GM23248 (cell line): ENCODE results near the gene IRX2. TPM values are rescaled to one million over a fixed set of nuclear protein-coding genes. Genes with fewer than 3 reads are reported as not detected.
A peak's percentile ranks its signal among the peaks of the same experiment; 100 is the strongest.

ENCODE experiments used
- DNase-seq: peaks from one replicate; pipeline ENCODE4 v3.0.0-alpha.2; 2015
- H2AFZ ChIP-seq: fragments of 200-600 bp; sonication (generic); 2 replicates; pipeline ENCODE4 v1.6.1; 2016; ENCODE audit warnings: antibody characterized with exemption
- H3F3A ChIP-seq: fragments of 200-600 bp; sonication (generic); 2 replicates; pipeline ENCODE4 v1.6.1; 2016; ENCODE audit warnings: mild to moderate bottlenecking, antibody characterized with exemption, mixed run types; ENCODE audit not compliant: insufficient read depth
- H3K27ac ChIP-seq: fragments of 200-600 bp; sonication (generic); 2 replicates; pipeline ENCODE4 v1.5.1; 2016; ENCODE audit warnings: mild to moderate bottlenecking
- H3K27me3 ChIP-seq: fragments of 200-600 bp; sonication (generic); replicated peaks from 2 replicates; pipeline ENCODE4 v1.6.1; 2016; ENCODE audit warnings: mild to moderate bottlenecking; ENCODE audit not compliant: insufficient read depth
- H3K36me3 ChIP-seq: fragments of 200-600 bp; sonication (generic); 2 replicates; pipeline ENCODE4 v1.6.1; 2016; ENCODE audit warnings: low read depth, mild to moderate bottlenecking
- H3K4me1 ChIP-seq: fragments of 200-600 bp; sonication (generic); 2 replicates; pipeline ENCODE4 v1.6.1; 2016; ENCODE audit warnings: mild to moderate bottlenecking; ENCODE audit not compliant: insufficient read depth
- H3K4me2 ChIP-seq: fragments of 200-600 bp; sonication (generic); one replicate; pipeline ENCODE4 v1.6.1; 2016; ENCODE audit warnings: mild to moderate bottlenecking; ENCODE audit not compliant: unreplicated experiment
- H3K4me3 ChIP-seq: fragments of 200-600 bp; sonication (generic); 2 replicates; pipeline ENCODE4 v1.5.1; 2016; ENCODE audit warnings: mild to moderate bottlenecking
- H3K79me2 ChIP-seq: fragments of 200-600 bp; sonication (generic); 2 replicates; pipeline ENCODE4 v1.6.1; 2016; ENCODE audit warnings: mild to moderate bottlenecking; ENCODE audit not compliant: insufficient read depth
- H3K9ac ChIP-seq: fragments of 200-600 bp; sonication (generic); 2 replicates; pipeline ENCODE4 v1.6.1; 2016; ENCODE audit warnings: mild to moderate bottlenecking
- H3K9me2 ChIP-seq: fragments of 200-600 bp; sonication (generic); 2 replicates; pipeline ENCODE4 v1.6.1; 2016; ENCODE audit warnings: mixed run types, mild to moderate bottlenecking, moderate library complexity; ENCODE audit not compliant: insufficient read depth
- H3K9me3 ChIP-seq: fragments of 200-600 bp; sonication (generic); one replicate; pipeline ENCODE4 v1.6.1; 2017; ENCODE audit warnings: low read depth
- H4K20me1 ChIP-seq: fragments of 200-600 bp; sonication (generic); 2 replicates; pipeline ENCODE4 v1.6.0; 2016; ENCODE audit not compliant: insufficient read depth
- EZH2 ChIP-seq: fragments of 200-600 bp; sonication (generic); IDR thresholded peaks from 2 replicates; pipeline ENCODE4 v1.6.1; 2018; ENCODE audit warnings: antibody characterized with exemption, mild to moderate bottlenecking; ENCODE audit not compliant: insufficient read depth, poor library complexity, severe bottlenecking
- EZH2phosphoT487 ChIP-seq: fragments of 200-600 bp; sonication (generic); IDR thresholded peaks from 2 replicates; pipeline ENCODE4 v1.6.1; 2018; ENCODE audit warnings: antibody characterized with exemption, moderate library complexity, mild to moderate bottlenecking, low read depth; ENCODE audit not compliant: insufficient read depth
- WGBS, 2 experiments: methylation state at CpG; one replicate each; pipeline ENCODE4 v1.1.6; 2015 to 2017; ENCODE audit warnings: low lambda C conversion rate in 2 of 2, low coverage in 1 of 2; ENCODE audit errors: missing lambda C conversion rate in 2 of 2; 5-methylcytosine and 5-hydroxymethylcytosine counted together
- in situ Hi-C: fragments of 300-500 bp; cut with MboI; formaldehyde crosslinking; loops from 2 replicates; pipeline ENCODE4 v1.15.0; 2020
- polyA plus RNA-seq: library from polyadenylated mRNA; unstranded; fragments of >200 nt; fragmentation: Nextera tagmentation; extraction: Ambion mirVana; gene quantifications from 2 replicates; pipeline ENCODE4 v1.2.1, GENCODE V29; 2016
- total RNA-seq: library from RNA; depleted of rRNA; stranded (reverse); fragments of >200 nt; shearing (Covaris generic); gene quantifications from 2 replicates; pipeline ENCODE4 v1.2.3, GENCODE V29; 2014

IRX2 gene
- total and polyA plus RNA-seq, 2 experiments from 2014 or later, result 6.1 to 30.6 TPM

DNA sequence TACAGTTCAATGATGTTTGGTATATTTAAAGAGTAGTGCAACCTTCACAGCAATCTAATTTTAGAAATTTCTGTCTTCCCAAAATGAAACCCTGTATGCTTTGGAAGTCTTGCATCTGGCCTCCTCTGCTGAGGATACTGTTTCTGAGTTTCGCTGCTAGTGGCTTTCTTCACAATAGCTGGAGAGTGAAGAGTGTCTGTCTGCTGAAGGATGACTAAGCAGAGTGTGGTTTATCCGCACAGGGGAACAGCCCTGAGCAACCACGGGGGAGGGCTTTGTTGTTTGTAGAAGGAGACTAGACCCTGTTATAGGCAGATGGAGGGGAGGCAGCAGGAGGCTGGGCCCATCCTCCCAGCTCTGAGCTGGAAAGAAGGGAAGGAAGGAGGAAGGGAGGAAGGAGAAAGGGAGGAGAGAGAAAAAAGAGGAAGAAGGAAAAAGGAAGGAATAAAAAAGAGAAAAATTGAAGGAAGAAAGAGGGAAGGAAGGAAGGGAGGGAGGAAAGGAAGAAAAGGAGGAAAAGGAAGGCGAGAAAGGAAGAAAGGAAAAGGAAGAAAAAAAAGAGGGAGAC, 10.5 kb upstream of the IRX2 start:
- 32 to 43% methylated on average over 4 of the region's 4 CpGs for WGBS, 2 experiments
- H3K4me2 ChIP-seq, result no peak overlapping the region
- H3F3A ChIP-seq, result peaks cover 16% of the 10 kb centered on the region
- no peaks in the 10 kb centered on the region for H3K9me3 ChIP-seq
- no peak overlapping the region for H3K9ac ChIP-seq
- H3K27me3 ChIP-seq, result peaks cover 14% of the 10 kb centered on the region
- H3K4me3 ChIP-seq, result no peak overlapping the region
- no peak overlapping the region for H3K27ac ChIP-seq
- DNase-seq, result peak; percentile 15
- peaks cover 19% of the 10 kb centered on the region for H3K4me1 ChIP-seq
- no peaks in the 10 kb centered on the region for H3K9me2 ChIP-seq
- H3K79me2 ChIP-seq, result no peaks in the 10 kb centered on the region
- H3K36me3 ChIP-seq, result no peaks in the 10 kb centered on the region
- in situ Hi-C loops, result no loop called here
- no peaks in the 10 kb centered on the region for H4K20me1 ChIP-seq
- H2AFZ ChIP-seq, result no peak overlapping the region
- no peak for TF ChIP-seq EZH2
- TF ChIP-seq EZH2phosphoT487, result no peak

DNA sequence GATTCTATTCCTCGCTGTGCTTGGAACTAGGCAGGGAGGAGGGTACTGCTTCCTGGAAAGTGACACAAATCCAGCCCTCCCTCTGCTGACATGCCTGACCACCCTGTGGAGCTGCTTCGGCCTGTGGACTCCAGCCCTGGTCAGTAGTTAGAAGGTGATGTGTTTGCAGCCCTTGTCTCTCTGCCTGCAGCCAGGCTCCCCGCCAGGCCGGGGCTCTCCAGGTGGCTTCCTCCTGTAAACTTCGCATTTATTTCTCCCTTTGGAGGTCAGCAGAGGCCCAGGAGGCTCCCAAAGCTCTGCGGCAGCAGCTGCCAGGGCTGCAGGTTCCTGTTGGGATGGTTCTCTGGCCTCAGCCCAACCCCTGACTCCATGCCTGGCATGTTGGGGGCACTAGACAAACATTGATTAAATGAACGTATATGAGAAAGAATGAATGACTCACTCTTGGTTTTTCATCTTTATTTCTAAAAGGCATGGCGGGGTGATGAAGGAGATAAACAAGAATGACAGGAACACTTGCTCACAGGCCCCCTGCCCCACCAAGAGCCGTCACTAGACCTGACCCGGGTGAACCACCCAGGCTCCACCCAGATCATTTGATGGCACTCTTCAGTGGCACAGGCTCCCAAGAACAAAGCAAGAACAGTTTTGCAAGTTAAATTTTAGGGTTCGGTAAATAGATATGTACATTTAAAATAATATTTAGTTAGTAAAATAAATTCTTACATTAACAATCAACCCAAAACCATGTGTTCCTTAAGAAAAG, 8.4 kb upstream of the IRX2 start:
- peaks cover 30% of the 10 kb centered on the region for H3K4me1 ChIP-seq
- no peak overlapping the region for H2AFZ ChIP-seq
- H4K20me1 ChIP-seq, result no peaks in the 10 kb centered on the region
- DNase-seq, result no peak
- 79 to 85% methylated on average over 11 of the region's 11 CpGs for WGBS, 2 experiments
- H3K27ac ChIP-seq, result no peak overlapping the region
- H3F3A ChIP-seq, result peaks cover 19% of the 10 kb centered on the region
- in situ Hi-C loops, result no loop called here
- no peaks in the 10 kb centered on the region for H3K9me2 ChIP-seq
- H3K4me3 ChIP-seq, result no peak overlapping the region
- H3K4me2 ChIP-seq, result no peak overlapping the region
- TF ChIP-seq EZH2 (no peak), EZH2phosphoT487 (no peak)
- no peaks in the 10 kb centered on the region for H3K9me3 ChIP-seq
- no peak overlapping the region for H3K9ac ChIP-seq
- peaks cover 10% of the 10 kb centered on the region for H3K79me2 ChIP-seq
- no peaks in the 10 kb centered on the region for H3K27me3 ChIP-seq
- H3K36me3 ChIP-seq, result no peaks in the 10 kb centered on the region

DNA sequence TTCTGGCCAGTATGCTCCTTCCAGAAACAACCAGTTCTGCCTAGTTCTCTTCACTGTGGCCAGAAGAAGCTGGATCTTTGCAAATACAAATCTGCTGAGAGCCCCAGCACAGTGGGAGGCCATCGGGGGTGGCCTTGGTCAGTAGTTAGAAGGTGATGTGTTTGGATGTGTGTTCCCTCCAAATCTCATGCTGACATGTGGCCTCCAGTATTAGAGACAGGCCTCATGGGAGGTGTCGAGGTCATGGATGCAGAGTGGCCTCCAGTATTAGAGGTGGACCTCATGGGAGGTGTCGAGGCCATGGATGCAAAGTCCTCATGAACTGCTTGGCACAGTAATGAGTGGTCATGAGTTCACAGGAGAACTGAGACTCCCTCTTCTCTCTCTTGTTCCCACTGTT, 7.6 kb upstream of the IRX2 start:
- Histone ChIP-seq H3K4me1 (peaks cover 36% of the 10 kb centered on the region), H4K20me1 (no peaks in the 10 kb centered on the region), H3F3A (peaks cover 19% of the 10 kb centered on the region), H3K27ac (no peak overlapping the region), H3K4me2 (no peak overlapping the region), H3K9me2 (no peaks in the 10 kb centered on the region), H3K79me2 (peaks cover 18% of the 10 kb centered on the region), H3K36me3 (no peaks in the 10 kb centered on the region), H3K4me3 (no peak overlapping the region), H3K27me3 (no peaks in the 10 kb centered on the region), H3K9me3 (no peaks in the 10 kb centered on the region), H2AFZ (no peak overlapping the region), H3K9ac (no peak overlapping the region)
- in situ Hi-C loops, result no loop called here
- no peak for DNase-seq
- WGBS, 2 experiments, result 91 to 94% methylated on average over 3 of the region's 3 CpGs
- TF ChIP-seq EZH2phosphoT487 (no peak), EZH2 (no peak)

DNA sequence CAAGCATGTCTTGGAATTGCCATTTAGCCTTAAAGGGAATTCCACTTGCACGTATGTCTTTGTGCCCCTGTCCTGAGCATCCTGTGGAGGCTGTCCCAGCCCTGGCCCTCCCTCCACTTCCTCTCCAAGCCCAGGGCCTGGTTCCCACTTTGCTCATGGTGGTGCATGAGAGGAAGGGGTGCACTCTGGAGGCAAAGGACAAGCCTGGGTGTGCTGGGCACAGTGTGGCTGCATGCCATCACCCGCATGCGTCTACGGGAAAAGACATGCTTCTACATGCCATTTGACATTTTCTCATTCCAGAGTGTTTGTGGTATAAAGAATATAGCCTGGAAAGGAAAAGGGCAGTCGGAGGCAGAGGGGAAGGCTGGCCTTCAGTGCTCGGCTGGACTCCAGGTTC, 7.2 kb upstream of the IRX2 start:
- Histone ChIP-seq H2AFZ (no peak overlapping the region), H3K27ac (peak overlapping the region; percentile 80), H3K4me1 (peaks cover 38% of the 10 kb centered on the region), H3K4me2 (peak overlapping the region; percentile 74), H3F3A (peaks cover 19% of the 10 kb centered on the region), H3K9me2 (no peaks in the 10 kb centered on the region), H3K27me3 (no peaks in the 10 kb centered on the region), H3K9ac (no peak overlapping the region; the same call in 1 of the 2 replicates), H4K20me1 (no peaks in the 10 kb centered on the region), H3K9me3 (no peaks in the 10 kb centered on the region), H3K79me2 (peaks cover 21% of the 10 kb centered on the region), H3K4me3 (no peak overlapping the region), H3K36me3 (no peaks in the 10 kb centered on the region)
- TF ChIP-seq EZH2, result no peak
- TF ChIP-seq EZH2phosphoT487, result no peak
- in situ Hi-C loops, result no loop called here
- no peak for DNase-seq
- WGBS, 2 experiments, result 97 to 98% methylated on average over 6 of the region's 6 CpGs
